HCT116 (cell line): ENCODE data around the gene IFRD2. TPM values are rescaled to one million over a fixed set of nuclear protein-coding genes. Genes with fewer than 3 reads are reported as not detected.

ENCODE experiments used
- ATAC-seq: fragments of 200-7000 bp; cut with Tn5 transposase; 2 replicates; pipeline ENCODE4 v1.9.1; 2020; ENCODE audit warnings: mild to moderate bottlenecking, moderate library complexity
- BruUV-seq: library from RNA; stranded (reverse); fragments of 400-500 nt; replicated peaks from 2 replicates; lab custom pipeline; 2021; lab: Mats Ljungman, UMichigan
- CTCF ChIA-PET: fragments of 300-600 bp; sonication (Branson Sonifier 250); formaldehyde crosslinking; loops from one replicate; lab custom pipeline; 2021; ENCODE audit warnings: antibody characterized with exemption; lab: Charles Lee
- POLR2A ChIA-PET: fragments of 300-600, 350-600 bp; sonication (Branson Sonifier 250); formaldehyde crosslinking; loops from one replicate; lab custom pipeline; 2021; ENCODE audit warnings: antibody characterized with exemption; lab: Charles Lee
- RAD21 ChIA-PET, 2 experiments: fragments of 300-600 bp; sonication (Branson Sonifier 250); formaldehyde crosslinking; loops; one replicate each; lab custom pipeline; 2023; ENCODE audit warnings: low total read pairs in 2 of 2; ENCODE audit not compliant: uncharacterized antibody in 2 of 2, unreplicated experiment in 2 of 2, low non-redundant PET in 1 of 2; lab: Charles Lee
- DNase-seq: peaks from one replicate; pipeline ENCODE4 v3.0.0-alpha.2; 2010; ENCODE audit warnings: low read depth, low spot score
- H2AFZ ChIP-seq: fragments of 200-600 bp; shearing (Covaris generic), sonication (generic); 2 replicates; pipeline ENCODE4 v1.6.1; 2017; ENCODE audit warnings: low read depth, mixed run types, mixed read lengths, antibody characterized with exemption, low read length; ENCODE audit not compliant: poor library complexity, severe bottlenecking
- H3K27ac ChIP-seq: 2 replicates; pipeline ENCODE4 v1.5.1; 2012; ENCODE audit warnings: low read depth, low read length
- H3K27me3 ChIP-seq: fragments of 200-600 bp; sonication (generic); 2 replicates; pipeline ENCODE4 v1.6.1; 2016; ENCODE audit warnings: mixed run types, low read length, mixed read lengths; ENCODE audit not compliant: insufficient read depth
- H3K36me3 ChIP-seq, 2 experiments: fragments of 200-500 bp in 1 of 2; fragments of 200-600 bp in 1 of 2; sonication (Bioruptor generic) in 1 of 2; sonication (generic) in 1 of 2; 2 replicates each; pipeline versions ENCODE4 v1.5.1 to v1.6.1; 2014 to 2016; ENCODE audit warnings: low read length in 2 of 2, inconsistent platforms in 1 of 2, mixed read lengths in 1 of 2, mixed run types in 1 of 2; ENCODE audit not compliant: insufficient read depth in 2 of 2, control insufficient read depth in 1 of 2
- H3K4me1 ChIP-seq, 2 experiments: fragments of 200-600 bp in 1 of 2; sonication (generic) in 1 of 2; 2 replicates each; pipeline versions ENCODE4 v1.5.1 to v1.6.1; 2012 to 2017; ENCODE audit warnings: low read length in 2 of 2, inconsistent platforms in 1 of 2, mild to moderate bottlenecking in 1 of 2, mixed read lengths in 1 of 2, mixed run types in 1 of 2, moderate library complexity in 1 of 2; ENCODE audit not compliant: insufficient read depth in 2 of 2, control insufficient read depth in 1 of 2
- H3K4me2 ChIP-seq: fragments of 200-600 bp; sonication (generic); 2 replicates; pipeline ENCODE4 v1.6.1; 2017; ENCODE audit warnings: mixed run types, low read length, mixed read lengths
- H3K4me3 ChIP-seq, 2 experiments: fragments of 200-600 bp in 1 of 2; sonication (generic) in 1 of 2; replicated peaks in 1 of 2; 2 replicates each; pipeline ENCODE4 v1.5.1; 2011 to 2016; ENCODE audit warnings: low read length in 2 of 2, control low read depth in 1 of 2, low read depth in 1 of 2, mild to moderate bottlenecking in 1 of 2, mixed read lengths in 1 of 2, mixed run types in 1 of 2
- H3K79me2 ChIP-seq: fragments of 200-600 bp; sonication (generic); 2 replicates; pipeline ENCODE4 v1.6.1; 2017; ENCODE audit warnings: mild to moderate bottlenecking, mixed run types, low read length, moderate library complexity, mixed read lengths; ENCODE audit not compliant: insufficient read depth
- H3K9ac ChIP-seq: fragments of 200-600 bp; sonication (generic); 2 replicates; pipeline ENCODE4 v1.6.1; 2016; ENCODE audit warnings: low read length, mixed read lengths
- H3K9me2 ChIP-seq: fragments of 200-600 bp; sonication (generic), shearing (Covaris generic); 2 replicates; pipeline ENCODE4 v1.6.1; 2017; ENCODE audit warnings: mixed run types, mild to moderate bottlenecking, moderate library complexity; ENCODE audit not compliant: insufficient read depth
- H3K9me3 ChIP-seq, 2 experiments: fragments of 200-500 bp in 1 of 2; fragments of 200-600 bp in 1 of 2; sonication (Bioruptor generic) in 1 of 2; sonication (generic) in 1 of 2; 2 replicates each; pipeline ENCODE4 v1.6.1; 2014 to 2017; ENCODE audit warnings: low read length in 2 of 2, mixed read lengths in 2 of 2, inconsistent platforms in 1 of 2, low read depth in 1 of 2, mild to moderate bottlenecking in 1 of 2, mixed run types in 1 of 2, moderate library complexity in 1 of 2; ENCODE audit not compliant: control insufficient read depth in 1 of 2, insufficient read depth in 1 of 2
- H4K20me1 ChIP-seq: fragments of 200-600 bp; sonication (generic), shearing (Covaris generic); 2 replicates; pipeline ENCODE4 v1.6.1; 2017; ENCODE audit warnings: mixed run types, mild to moderate bottlenecking, moderate library complexity; ENCODE audit not compliant: insufficient read depth
- ATF3 ChIP-seq: IDR thresholded peaks from 2 replicates; pipeline ENCODE4 v1.6.1; 2012
- CEBPB ChIP-seq: IDR thresholded peaks from 2 replicates; pipeline ENCODE4 v1.6.1; 2012; ENCODE audit warnings: low read depth
- CTCF ChIP-seq, 3 experiments: fragments of 200-600 bp in 1 of 3; sonication (generic) in 1 of 3; IDR thresholded peaks in 2 of 3; conservative IDR thresholded peaks in 1 of 3; 2 replicates each; pipeline ENCODE4 v1.5.1; 2012 to 2017; ENCODE audit warnings: low read depth in 2 of 3, low read length in 2 of 3, antibody characterized with exemption in 1 of 3, borderline replicate concordance in 1 of 3, control low read depth in 1 of 3, mild to moderate bottlenecking in 1 of 3, mixed read lengths in 1 of 3, mixed run types in 1 of 3, moderate library complexity in 1 of 3; ENCODE audit not compliant: insufficient read depth in 1 of 3
- EGR1 ChIP-seq: IDR thresholded peaks from 2 replicates; pipeline ENCODE4 v1.6.1; 2012; ENCODE audit warnings: low read depth
- EZH2 ChIP-seq: fragments of 200-600 bp; sonication (generic); IDR thresholded peaks from 2 replicates; pipeline ENCODE4 v1.6.1; 2017; ENCODE audit warnings: antibody characterized with exemption, mixed run types
- JUND ChIP-seq: IDR thresholded peaks from 2 replicates; pipeline ENCODE4 v1.6.1; 2012
- POLR2AphosphoS5 ChIP-seq: IDR thresholded peaks from 2 replicates; pipeline ENCODE4 v1.6.1; 2011; ENCODE audit warnings: mild to moderate bottlenecking, low read depth, low read length, moderate library complexity
- REST ChIP-seq: IDR thresholded peaks from 2 replicates; pipeline ENCODE4 v1.6.1; 2012; ENCODE audit warnings: low read depth
- SIN3A ChIP-seq: IDR thresholded peaks from 2 replicates; pipeline ENCODE4 v1.6.1; 2012; ENCODE audit warnings: low read depth
- SP1 ChIP-seq: IDR thresholded peaks from 2 replicates; pipeline ENCODE4 v1.6.1; 2012; ENCODE audit warnings: low read depth
- SRF ChIP-seq: IDR thresholded peaks from 2 replicates; pipeline ENCODE4 v1.6.1; 2012; ENCODE audit warnings: low read depth
- TCF7L2 ChIP-seq: IDR thresholded peaks from 2 replicates; pipeline ENCODE4 v1.7.0; 2011; ENCODE audit warnings: borderline replicate concordance, inconsistent platforms; ENCODE audit not compliant: insufficient read depth, insufficient read length; ENCODE audit errors: extremely low read depth
- ZBTB33 ChIP-seq: IDR thresholded peaks from 2 replicates; pipeline ENCODE4 v1.6.1; 2011; ENCODE audit warnings: mild to moderate bottlenecking, low read length, moderate library complexity; ENCODE audit not compliant: insufficient replicate concordance; ENCODE audit errors: extremely low read depth
- ZFX ChIP-seq: fragments of 450-650 bp; IDR thresholded peaks from 2 replicates; pipeline ENCODE4 v1.6.1; 2017
- intact Hi-C: fragments of 100-400 bp; cut with micrococcal nuclease; formaldehyde crosslinking; loops from 2 replicates; pipeline ENCODE4 v1.10.0; 2022
- total RNA-seq: library from RNA; stranded (reverse); gene quantifications from one replicate; pipeline ENCODE4 v1.2.1, GENCODE V29; 2021; ENCODE audit not compliant: unreplicated experiment

The IFRD2 gene
- total RNA-seq, 1 experiment from 2014 or later, result 146 TPM

GRCh38 chr3:50334339-50335075, 42.3 kb upstream of the IFRD2 start (continued):
- TF ChIP-seq EGR1, result no peak

GRCh38 chr3:50333744-50334328, 41.6 kb upstream of the IFRD2 start:
- no peaks in the 10 kb centered on the region for H3K9me2 ChIP-seq
- H3K9ac ChIP-seq, result peak overlapping the region; percentile 5; the same call in 1 of the 2 replicates
- TF ChIP-seq EZH2, result no peak
- no peak for TF ChIP-seq JUND
- TF ChIP-seq CTCF (IDR thresholded peaks at IDR 0.05 in 2 of 3, conservative IDR thresholded peaks at IDR 0.05 in 1 of 3; ENCODE audit: borderline replicate concordance in 1 of 3, insufficient read depth in 1 of 3, low read depth in 2 of 3, low read length in 2 of 3), result no peak
- TF ChIP-seq EGR1, result no peak
- TF ChIP-seq REST, result no peak
- no peak for TF ChIP-seq SIN3A
- TF ChIP-seq SRF, result no peak
- no peak for TF ChIP-seq ATF3
- TF ChIP-seq SP1, result no peak
- no peak for TF ChIP-seq ZFX
- TF ChIP-seq CEBPB, result no peak
- no peak for TF ChIP-seq TCF7L2
- no peak for TF ChIP-seq ZBTB33
- no peak for TF ChIP-seq POLR2AphosphoS5
- TF ChIP-seq, all 23 proteins: peak for 0
- no peak overlapping the region for H3K4me2 ChIP-seq
- no peak overlapping the region for H2AFZ ChIP-seq
- RAD21 ChIA-PET, result no interaction called here
- no peak for DNase-seq
- no peak overlapping the region for H3K4me3 ChIP-seq
- peaks cover 72% of the 10 kb centered on the region for H3K79me2 ChIP-seq
- H3K9me3 ChIP-seq, result no peaks in the 10 kb centered on the region
- intact Hi-C loops, result no loop called here
- BruUV-seq, result no TSS peak
- CTCF ChIA-PET, result no interaction called here
- peaks cover 20 to 38% of the 10 kb centered on the region in 2 experiments for H3K4me1 ChIP-seq
- POLR2A ChIA-PET, result no interaction called here
- H3K36me3 ChIP-seq, result peaks cover 30 to 41% of the 10 kb centered on the region in 2 experiments; a peak in 3 of 4 replicates
- ATAC-seq, result no peak
- H3K27ac ChIP-seq, result no peak overlapping the region; the same call in 1 of the 2 replicates
- H4K20me1 ChIP-seq, result no peaks in the 10 kb centered on the region; the same call in 1 of the 2 replicates
- no peaks in the 10 kb centered on the region for H3K27me3 ChIP-seq
